Peyer's patch (tissue), 4 donors: ENCODE results near the gene PI4KA. TPM values are rescaled to one million over a fixed set of nuclear protein-coding genes. Genes with fewer than 3 reads are reported as not detected.

Source experiments
- DNase-seq, 3 donors: peaks; one replicate each; pipeline ENCODE4 v3.0.0-alpha.2; 2017 to 2019
- H3K27ac ChIP-seq, 4 donors: fragments of 200-600 bp; sonication (generic); one replicate each; pipeline ENCODE4 v1.5.1; 2016 to 2019
- H3K27me3 ChIP-seq, 2 donors: fragments of 200-600 bp; sonication (generic); one replicate each; pipeline ENCODE4 v1.5.1; 2019
- H3K36me3 ChIP-seq, 3 donors: fragments of 200-600 bp; sonication (generic); one replicate each; pipeline ENCODE4 v1.5.1; 2016 to 2019
- H3K4me1 ChIP-seq, 4 donors: fragments of 200-600 bp; sonication (generic); one replicate each; pipeline ENCODE4 v1.5.1; 2016 to 2019
- H3K4me3 ChIP-seq, 4 donors: fragments of 200-600 bp; sonication (generic); 1 replicate in 3 of 4; 2 replicates in 1 of 4; pipeline ENCODE4 v1.5.1; 2016 to 2019; ENCODE audit warnings: mild to moderate bottlenecking in 1 of 4
- H3K9me3 ChIP-seq, 4 donors: fragments of 200-600 bp; sonication (generic); one replicate each; pipeline ENCODE4 v1.5.1; 2016 to 2019; ENCODE audit warnings: mild to moderate bottlenecking in 1 of 4
- CTCF ChIP-seq, 6 experiments: fragments of 450-650 bp in 4 of 6; fragments of 200-600 bp in 2 of 6; sonication (generic) in 1 of 6; IDR thresholded peaks; one replicate each; pipeline ENCODE4 v1.5.1; 2017 to 2019; ENCODE audit warnings: antibody characterized with exemption in 6 of 6, mild to moderate bottlenecking in 3 of 6, moderate library complexity in 1 of 6
- POLR2A ChIP-seq, 2 donors: fragments of 450-650 bp; IDR thresholded peaks; one replicate each; pipeline ENCODE4 v1.5.1; 2017; ENCODE audit warnings: antibody characterized with exemption in 2 of 2, mild to moderate bottlenecking in 2 of 2, moderate library complexity in 2 of 2
- total RNA-seq, 4 donors: library from RNA; depleted of rRNA; stranded (reverse); fragments of >200 nt; gene quantifications; one replicate each; pipeline ENCODE4 v1.1.0, GENCODE V29; 2016

Gene PI4KA
- total RNA-seq, 4 donors from 2014 or later, result 99.7 to 184 (median 161) TPM

GRCh38 chr22:20749453-20749852 lies 109.2 kb downstream of the PI4KA start:
- DNase-seq, result no peak
- Histone ChIP-seq H3K27ac (peak overlapping the region in 1 of 4 donors; percentile 75), H3K9me3 (no peaks in the 10 kb centered on the region), H3K4me3 (no peak overlapping the region), H3K4me1 (peaks cover 0 to 7% (median 3%) of the 10 kb centered on the region in 4 donors), H3K36me3 (peaks cover 0 to 78% (median 0%) of the 10 kb centered on the region in 3 donors), H3K27me3 (no peaks in the 10 kb centered on the region)
- TF ChIP-seq POLR2A (IDR thresholded peaks at IDR 0.05), result no peak
- TF ChIP-seq CTCF (IDR thresholded peaks at IDR 0.05), result no peak

- H3K4me1 ChIP-seq, result peaks cover 0 to 7% (median 3%) of the 10 kb centered on the region in 4 donors
- peaks cover 0 to 84% (median 0%) of the 10 kb centered on the region in 3 donors for H3K36me3 ChIP-seq
- TF ChIP-seq CTCF (IDR thresholded peaks at IDR 0.05), result no peak
- no peak for TF ChIP-seq POLR2A (IDR thresholded peaks at IDR 0.05)
- no peaks in the 10 kb centered on the region for H3K9me3 ChIP-seq
- peak in 2 of 3 donors; percentile 57 to 68 for DNase-seq
- no peak overlapping the region for H3K4me3 ChIP-seq
- H3K27ac ChIP-seq, result peak overlapping the region in 1 of 4 donors; percentile 75
- no peaks in the 10 kb centered on the region for H3K27me3 ChIP-seq
These were observed 109.7 kb downstream of the PI4KA start for GRCh38 chr22:20748731-20749428.

- Histone ChIP-seq H3K4me3 (no peak overlapping the region), H3K9me3 (no peaks in the 10 kb centered on the region), H3K36me3 (peaks cover 0 to 91% (median 0%) of the 10 kb centered on the region in 3 donors), H3K27me3 (no peaks in the 10 kb centered on the region), H3K27ac (peak overlapping the region in 1 of 4 donors; percentile 75), H3K4me1 (peaks cover 0 to 7% (median 3%) of the 10 kb centered on the region in 4 donors)
- peak in 2 of 3 donors; percentile 54 to 55 for DNase-seq
- no peak for TF ChIP-seq CTCF (IDR thresholded peaks at IDR 0.05)
- TF ChIP-seq POLR2A (IDR thresholded peaks at IDR 0.05), result no peak
These were observed 110.5 kb downstream of the PI4KA start for GRCh38 chr22:20748082-20748481.

GRCh38 chr22:20747223-20747622 lies 111.4 kb downstream of the PI4KA start:
- TF ChIP-seq POLR2A (IDR thresholded peaks at IDR 0.05) (no peak), CTCF (IDR thresholded peaks at IDR 0.05) (no peak)
- H3K27ac ChIP-seq, result peak overlapping the region in 1 of 4 donors; percentile 75
- peaks cover 0 to 91% (median 0%) of the 10 kb centered on the region in 3 donors for H3K36me3 ChIP-seq
- DNase-seq, result no peak
- no peaks in the 10 kb centered on the region for H3K9me3 ChIP-seq
- H3K4me1 ChIP-seq, result peaks cover 0 to 7% (median 3%) of the 10 kb centered on the region in 4 donors
- H3K27me3 ChIP-seq, result no peaks in the 10 kb centered on the region
- H3K4me3 ChIP-seq, result no peak overlapping the region

GRCh38 chr22:20746431-20747189 lies 112.0 kb downstream of the PI4KA start:
- H3K4me1 ChIP-seq, result peaks cover 0 to 7% (median 3%) of the 10 kb centered on the region in 4 donors
- H3K27ac ChIP-seq, result peak overlapping the region in 1 of 4 donors; percentile 75
- no peak for DNase-seq
- H3K27me3 ChIP-seq, result no peaks in the 10 kb centered on the region
- peaks cover 0 to 91% (median 0%) of the 10 kb centered on the region in 3 donors for H3K36me3 ChIP-seq
- no peaks in the 10 kb centered on the region for H3K9me3 ChIP-seq
- TF ChIP-seq CTCF (IDR thresholded peaks at IDR 0.05), result no peak
- H3K4me3 ChIP-seq, result no peak overlapping the region
